HEK293 (cell line): Measurements from ENCODE around the gene IL17C.

Experiments
- KLF10 ChIP-seq: fragments of 450-650 bp; IDR thresholded peaks from 2 replicates; pipeline ENCODE4 v1.5.1; 2018; ENCODE audit warnings: missing biosample characterization, mild to moderate bottlenecking, missing genetic modification characterization
- ZNF600 ChIP-seq: fragments of 450-650 bp; formaldehyde crosslinking; IDR thresholded peaks from 2 replicates; pipeline ENCODE4 v1.5.1; 2016; ENCODE audit warnings: missing biosample characterization, missing genetic modification characterization
- ZNF664 ChIP-seq: fragments of 450-650 bp; formaldehyde crosslinking; IDR thresholded peaks from 2 replicates; pipeline ENCODE4 v1.5.1; 2016; ENCODE audit warnings: missing biosample characterization, missing genetic modification characterization
- TF ChIP-seq, protein P1 (sequence below): fragments of 450-650 bp; formaldehyde crosslinking; IDR thresholded peaks from 2 replicates; pipeline ENCODE4 v1.5.1; 2016; ENCODE audit warnings: missing biosample characterization, missing genetic modification characterization

GRCh38 chr16:88622866-88623265 is 15.5 kb upstream of the IL17C start:
- TF ChIP-seq, protein P1, sequence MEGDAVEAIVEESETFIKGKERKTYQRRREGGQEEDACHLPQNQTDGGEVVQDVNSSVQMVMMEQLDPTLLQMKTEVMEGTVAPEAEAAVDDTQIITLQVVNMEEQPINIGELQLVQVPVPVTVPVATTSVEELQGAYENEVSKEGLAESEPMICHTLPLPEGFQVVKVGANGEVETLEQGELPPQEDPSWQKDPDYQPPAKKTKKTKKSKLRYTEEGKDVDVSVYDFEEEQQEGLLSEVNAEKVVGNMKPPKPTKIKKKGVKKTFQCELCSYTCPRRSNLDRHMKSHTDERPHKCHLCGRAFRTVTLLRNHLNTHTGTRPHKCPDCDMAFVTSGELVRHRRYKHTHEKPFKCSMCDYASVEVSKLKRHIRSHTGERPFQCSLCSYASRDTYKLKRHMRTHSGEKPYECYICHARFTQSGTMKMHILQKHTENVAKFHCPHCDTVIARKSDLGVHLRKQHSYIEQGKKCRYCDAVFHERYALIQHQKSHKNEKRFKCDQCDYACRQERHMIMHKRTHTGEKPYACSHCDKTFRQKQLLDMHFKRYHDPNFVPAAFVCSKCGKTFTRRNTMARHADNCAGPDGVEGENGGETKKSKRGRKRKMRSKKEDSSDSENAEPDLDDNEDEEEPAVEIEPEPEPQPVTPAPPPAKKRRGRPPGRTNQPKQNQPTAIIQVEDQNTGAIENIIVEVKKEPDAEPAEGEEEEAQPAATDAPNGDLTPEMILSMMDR (tag by site-specific recombination): no peak
- no peak for TF ChIP-seq ZNF600 (tag by site-specific recombination)
- TF ChIP-seq KLF10: no peak
- no peak for TF ChIP-seq ZNF664
